Heart left ventricle (tissue), 13 donors: ENCODE measurements around the gene PRADC1.

ENCODE experiments used
- CTCF ChIP-seq, 12 donors: fragments of 200-600 bp; sonication (generic) in 4 of 12; IDR thresholded peaks; one replicate each; pipeline versions ENCODE4 v1.5.0 to v1.8.0; 2018 to 2022; ENCODE audit warnings: antibody characterized with exemption in 12 of 12, mild to moderate bottlenecking in 5 of 12
- POLR2A ChIP-seq, 2 donors: fragments of 450-650 bp; IDR thresholded peaks; one replicate each; pipeline ENCODE4 v1.6.1; 2017; ENCODE audit warnings: antibody characterized with exemption in 2 of 2, mild to moderate bottlenecking in 2 of 2, moderate library complexity in 2 of 2
- donor health status: ischemic (EF 13 %, LVEDD 7.1; RV severe dilation, severe dysfunction).
- donor health status: DM: no; HTN: yes; CAD: no.
- donor health status: DM: no; HTN: no; CAD: no.
- donor health status: ischemic (EF 25% LVEDD 6.9; RV normal size, moderate dysfunction).
- donor health status: ischemic (EF 25% LVEDD 5.7; RV mildly dilated, moderate dysfunction).
- donor health status: ischemic (EF 35%, LVEDD 5.7; RV mildly dilated, moderate dysfunction).
- donor health status: nonischemic (EF 11% LVEDD 7.7; RV severe dilation, severe dysfunction).
- donor health status: DM: yes; HTN: yes; CAD: no.
- donor health status: PGD.
- donor health status: ischemic (EF 29% LVEDD 5.4; RV normal size, mild dysfunction).
- donor health status: nonischemic (EF 23%, LVEDD 6.1; RV moderate dilation, normal function).

DNA sequence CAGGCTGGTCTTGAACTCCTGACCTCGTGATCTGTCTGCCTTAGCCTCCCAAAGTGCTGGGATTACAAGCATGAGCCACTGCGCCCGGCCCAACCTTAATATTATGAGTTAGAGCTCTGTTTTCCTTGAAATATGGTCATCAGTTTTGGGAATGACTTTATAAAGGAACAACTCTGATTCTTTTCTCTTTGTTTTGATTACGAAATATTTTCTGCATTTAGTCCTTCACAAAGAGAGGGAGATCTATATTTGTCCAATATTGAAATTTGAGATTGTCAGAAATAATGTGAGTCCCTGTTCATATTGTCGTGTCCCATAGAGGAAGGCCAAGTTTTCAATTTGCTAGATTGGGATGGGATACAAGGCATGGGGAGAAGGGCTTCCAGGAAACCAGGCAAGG is 15.9 kb downstream of the PRADC1 start:
- no peak for TF ChIP-seq POLR2A (IDR thresholded peaks at IDR 0.05)
- TF ChIP-seq CTCF (IDR thresholded peaks at IDR 0.05), result no peak
